NCI-H524 (cell line): ENCODE results near the gene SPDYE2.
"Not testable (repeated sequence)": the region's sequence is repeated elsewhere in the genome, so short reads cannot be mapped to it uniquely, and the experiment has no call there.

Source experiments
- DNase-seq, 2 experiments: peaks; one replicate each; lab custom pipeline; 2025; lab: John Stamatoyannopoulos, UW

The SPDYE2 gene

GRCh38 chr7:102540604-102541003, 10.4 kb upstream of the SPDYE2 start:
- DNase-seq, result not testable (repeated sequence)

DNA sequence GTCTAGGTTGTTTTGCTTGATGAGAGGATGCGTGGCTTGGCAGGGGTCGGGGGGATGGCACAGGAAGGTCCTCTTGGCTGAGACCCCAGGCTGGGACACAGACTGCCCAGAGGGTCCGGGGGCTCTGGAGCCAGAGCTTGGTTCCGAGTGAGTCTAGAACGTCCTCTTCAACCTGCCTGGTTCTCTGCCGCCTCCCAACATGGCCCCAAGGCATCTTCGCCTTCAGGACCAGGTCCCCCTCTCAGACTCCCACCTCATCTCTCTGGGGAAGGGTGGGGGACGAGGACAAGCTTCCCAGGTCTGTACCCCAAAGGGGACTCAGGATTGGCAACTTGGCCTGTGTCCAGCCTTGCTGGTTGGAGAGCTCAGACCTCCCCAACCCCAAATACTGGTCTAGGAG, 8.9 kb upstream of the SPDYE2 start:
- DNase-seq, result not testable (repeated sequence)

DNA sequence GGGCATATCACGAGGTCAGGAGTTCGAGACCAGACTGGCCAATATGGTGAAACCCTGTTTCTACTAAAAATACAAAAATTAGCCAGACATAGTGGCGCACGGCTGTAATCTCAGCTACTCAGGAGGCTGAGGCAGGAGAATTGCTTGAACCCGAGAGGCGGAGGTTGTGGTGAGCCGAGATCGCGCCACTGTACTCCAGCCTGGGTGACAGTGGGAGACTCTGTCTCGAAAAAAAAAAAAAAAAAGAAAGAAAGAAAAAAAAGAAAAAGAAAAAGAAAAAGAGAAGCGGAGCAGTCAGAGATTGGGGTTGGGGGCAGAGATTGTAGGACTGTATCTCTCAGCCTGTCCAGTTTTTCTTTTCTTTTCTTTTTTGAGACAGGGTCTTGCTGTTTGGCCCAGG, 8.3 kb upstream of the SPDYE2 start:
- not testable (repeated sequence) for DNase-seq

DNA sequence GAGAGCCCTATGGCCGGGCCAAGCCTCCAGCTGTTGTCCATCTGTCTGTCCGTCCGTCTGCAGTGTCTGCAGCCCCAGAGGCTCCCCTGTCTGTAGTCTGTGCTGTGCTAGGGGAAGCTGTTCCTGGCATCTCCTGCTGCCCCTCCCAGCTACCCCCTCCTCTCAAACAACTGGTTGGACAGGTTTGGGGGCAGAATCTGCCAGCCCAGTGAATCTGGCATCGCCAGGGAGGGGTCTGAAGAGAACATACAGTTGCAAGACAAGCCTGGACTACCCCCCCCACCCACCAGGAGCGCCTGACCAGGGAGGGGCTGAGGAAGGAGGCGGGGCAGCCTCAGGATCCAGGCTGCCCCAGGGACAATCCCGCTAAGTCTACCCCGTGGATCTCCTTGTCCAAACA, 7.4 kb upstream of the SPDYE2 start, which contains the start of gene UPK3BL2:
Gene UPK3BL2, minus strand, starts transcription at position 101 of the 400 bp plus-strand sequence. Its CDS starts 60 bp downstream, at position 41.
- DNase-seq, result not testable (repeated sequence)

GRCh38 chr7:102544372-102544771, 6.7 kb upstream of the SPDYE2 start:
- not testable (repeated sequence) for DNase-seq

- not testable (repeated sequence) for DNase-seq
Measured at GRCh38 chr7:102545288-102545687, 5.7 kb upstream of the SPDYE2 start.

- not testable (repeated sequence) for DNase-seq
Measured at GRCh38 chr7:102546353-102546752, 4.7 kb upstream of the SPDYE2 start.

DNA sequence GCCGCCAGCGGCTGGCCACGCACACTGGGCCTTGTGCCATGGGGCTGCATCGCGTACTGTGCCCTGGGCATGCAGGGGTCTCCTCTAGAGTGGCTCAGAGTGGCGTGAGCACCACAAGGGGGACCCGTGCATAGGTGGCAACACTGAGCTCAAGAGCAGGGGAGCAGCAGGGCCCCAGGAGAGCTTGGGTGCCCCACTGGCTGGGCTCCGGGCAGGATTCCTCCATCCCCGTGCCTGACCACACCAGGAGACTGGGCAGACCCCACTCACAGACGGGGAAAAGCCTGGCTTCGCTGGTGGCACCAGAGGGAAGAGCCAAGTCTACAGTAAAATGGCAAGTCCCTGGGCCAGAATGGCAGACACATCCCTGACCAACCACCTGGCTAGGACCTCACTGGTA, 17.6 kb downstream of the SPDYE2 start:
- DNase-seq, result not testable (repeated sequence)

DNA sequence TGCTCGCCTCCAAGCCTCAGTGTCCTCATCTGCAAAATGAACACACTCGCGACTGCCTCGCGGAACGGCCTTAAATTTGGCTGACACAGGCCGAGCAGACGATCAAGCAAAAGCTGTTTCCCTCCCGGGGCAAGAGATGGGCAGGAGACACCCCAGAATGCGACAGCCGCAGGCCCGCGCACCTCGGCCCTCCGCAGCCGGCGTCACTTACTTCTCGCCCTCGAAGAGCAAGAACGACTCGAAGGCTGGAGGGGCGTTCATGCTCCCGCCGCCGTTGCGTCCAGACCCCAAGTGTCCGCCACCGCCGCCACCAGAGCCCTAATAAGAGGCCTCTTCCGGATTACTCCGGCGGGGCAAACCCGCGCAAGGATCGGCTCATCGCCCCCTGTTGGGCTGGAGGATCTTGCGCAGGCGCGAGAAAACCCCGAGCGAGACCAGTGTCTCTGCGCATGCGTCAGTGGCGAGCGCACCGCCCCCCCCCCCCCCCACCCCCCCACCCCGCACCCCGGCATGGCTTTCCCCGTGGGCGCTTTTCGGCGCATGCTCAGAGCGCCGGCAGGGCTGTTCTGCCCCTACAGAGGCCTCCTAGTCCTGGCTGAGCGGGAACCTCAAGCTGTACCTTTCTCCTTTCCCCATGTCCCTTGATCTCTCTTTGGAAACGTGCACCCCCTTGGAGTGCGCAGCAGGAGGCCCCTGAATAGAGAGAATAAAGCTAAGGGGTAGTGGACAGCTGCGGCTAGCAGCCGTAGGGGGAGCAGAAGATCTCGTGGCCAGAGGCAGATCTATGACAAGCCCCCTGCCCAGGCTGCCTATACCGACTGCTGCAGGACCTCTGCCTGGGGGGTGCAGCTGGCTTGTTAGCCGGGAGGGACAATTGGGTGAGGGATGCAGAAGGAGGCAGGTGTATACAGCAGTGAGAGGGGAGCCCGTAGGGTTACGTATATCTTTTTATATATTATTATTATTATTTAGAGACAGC, 21.5 kb downstream of the SPDYE2 start, which contains the start of gene POLR2J3:
Gene POLR2J3, minus strand, starts transcription at position 323 of the 979 bp plus-strand sequence. Its CDS starts 62 bp downstream, at position 261.
- DNase-seq, result not testable (repeated sequence)

DNA sequence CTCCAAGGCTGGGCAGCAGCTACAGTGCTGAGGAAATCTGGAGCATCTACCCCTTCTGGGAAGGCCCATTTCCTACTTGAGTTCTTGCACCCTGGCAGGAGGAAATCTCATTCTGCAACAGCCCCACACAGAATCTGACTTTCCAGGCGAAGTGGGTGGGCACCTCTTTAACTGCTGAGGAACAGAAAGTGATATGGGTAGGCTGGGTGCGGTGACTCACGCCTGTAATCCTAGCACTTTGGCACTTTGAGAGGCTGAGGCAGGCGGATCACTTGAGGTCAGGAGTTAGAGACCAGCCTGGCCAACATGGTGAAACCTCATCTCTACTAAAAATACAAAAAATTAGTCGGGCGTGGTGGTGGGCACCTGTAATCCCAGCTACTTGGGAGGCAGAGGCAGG, 23.6 kb downstream of the SPDYE2 start:
- DNase-seq, result not testable (repeated sequence)

GRCh38 chr7:102576363-102576762, 25.3 kb downstream of the SPDYE2 start:
- not testable (repeated sequence) for DNase-seq

GRCh38 chr7:102577315-102578240, 26.6 kb downstream of the SPDYE2 start:
- not testable (repeated sequence) for DNase-seq

- not testable (repeated sequence) for DNase-seq
Measured at GRCh38 chr7:102578486-102578885, 27.5 kb downstream of the SPDYE2 start.

- DNase-seq, result not testable (repeated sequence)
Measured at GRCh38 chr7:102581722-102582121, 30.7 kb downstream of the SPDYE2 start.

DNA sequence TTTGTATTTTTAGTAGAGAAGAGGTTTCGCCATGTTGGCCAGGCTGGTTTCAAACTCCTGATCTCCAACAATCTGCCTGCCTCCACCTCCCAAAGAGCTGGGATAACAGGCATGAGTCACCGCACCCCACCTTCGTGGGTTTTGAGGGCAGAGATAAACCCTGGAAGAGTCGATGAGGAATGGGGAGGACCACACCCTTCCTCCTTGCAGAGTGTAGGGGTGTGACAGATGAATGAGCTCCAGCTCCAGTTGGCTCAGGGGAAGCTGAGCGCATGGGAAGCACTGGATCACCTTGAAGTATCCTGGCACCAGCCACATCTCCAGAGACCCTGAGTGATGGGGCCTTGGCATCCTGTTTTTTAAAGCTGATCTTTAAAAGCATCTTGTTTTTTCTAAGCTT, 32.5 kb downstream of the SPDYE2 start:
- DNase-seq, result not testable (repeated sequence)

DNA sequence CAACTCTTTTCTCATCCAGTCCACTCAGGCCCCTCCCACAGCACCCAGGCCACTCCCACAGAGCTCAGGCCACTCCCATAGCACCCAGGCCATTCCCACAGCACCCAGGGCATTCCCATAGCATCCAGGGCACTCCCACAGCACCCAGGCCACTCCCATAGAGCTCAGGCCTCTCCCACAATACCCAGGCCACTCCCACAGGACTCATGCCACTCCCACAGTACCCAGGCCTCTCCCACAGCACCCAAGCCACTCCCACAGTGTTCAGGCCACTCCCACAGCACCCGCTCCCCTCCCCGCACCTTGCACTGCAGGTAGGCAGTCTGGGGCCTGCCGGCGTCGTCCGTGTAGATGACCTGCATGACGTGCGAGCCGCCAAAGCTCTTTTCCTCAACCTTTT, 38.8 kb downstream of the SPDYE2 start:
- DNase-seq, result not testable (repeated sequence)

DNA sequence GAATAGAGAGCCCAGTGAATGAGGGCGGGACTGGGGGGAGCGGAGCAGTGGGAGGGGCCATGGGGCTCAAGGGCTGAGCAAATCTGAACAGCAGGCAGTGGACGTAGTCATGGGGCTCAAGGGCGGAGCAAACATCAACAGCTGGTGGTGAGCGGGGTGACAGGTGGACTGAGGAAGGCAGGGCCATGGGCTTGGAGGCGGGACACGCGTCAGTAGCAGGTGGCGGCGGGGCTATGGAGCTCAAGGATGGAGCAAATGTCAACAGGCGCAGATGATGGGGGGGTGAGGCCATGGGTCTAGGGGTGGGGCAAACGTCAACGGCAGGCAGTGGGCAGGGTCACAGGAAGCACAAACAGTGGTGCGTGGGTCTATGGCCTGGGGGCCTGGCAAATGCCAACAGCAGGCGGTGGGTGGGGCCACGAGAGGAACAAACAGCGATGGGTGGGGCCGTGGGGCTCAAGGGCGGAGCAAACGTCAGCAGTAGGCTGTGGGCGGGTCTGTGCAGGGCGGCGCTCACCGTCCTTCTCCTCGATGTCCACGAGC, 41.5 kb downstream of the SPDYE2 start:
- DNase-seq, result not testable (repeated sequence)

DNA sequence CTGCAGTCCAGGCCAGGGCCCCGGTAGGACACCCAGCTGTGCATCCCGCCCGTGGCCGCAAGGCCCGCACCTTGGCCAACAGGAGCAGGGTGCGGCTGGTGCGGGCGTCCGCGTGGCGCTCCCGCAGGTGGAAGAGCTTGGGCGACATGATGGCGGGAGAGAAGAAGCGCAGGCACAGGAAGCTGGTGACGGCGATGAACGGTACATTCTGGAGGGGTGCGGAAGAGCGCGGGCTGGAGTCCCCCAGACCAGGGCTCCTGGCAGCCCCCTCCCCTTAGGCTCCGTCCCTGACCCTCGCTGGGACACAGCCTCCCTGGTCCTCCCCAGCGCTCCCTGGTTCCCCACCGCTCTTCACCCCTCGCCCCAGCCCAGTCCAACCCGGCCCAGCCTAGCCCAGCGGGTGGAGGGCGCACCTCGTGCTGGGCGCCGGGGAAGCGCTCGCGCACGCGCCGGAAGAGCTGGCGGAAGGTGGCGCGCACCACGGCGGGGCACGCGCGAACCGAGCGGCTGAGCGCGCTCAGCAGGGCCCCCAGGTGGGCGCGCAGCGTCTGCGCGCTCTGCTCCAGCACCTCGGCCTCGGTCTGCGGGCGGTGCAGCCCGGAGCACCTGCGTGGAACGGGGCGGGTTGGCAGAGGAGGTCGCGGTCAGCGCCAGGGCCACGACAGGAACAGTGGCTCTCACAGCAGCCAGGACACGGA, 42.8 kb downstream of the SPDYE2 start:
- DNase-seq, result not testable (repeated sequence)

GRCh38 chr7:102596036-102596435, 45.0 kb downstream of the SPDYE2 start:
- not testable (repeated sequence) for DNase-seq

GRCh38 chr7:102599699-102600098, 48.7 kb downstream of the SPDYE2 start:
- not testable (repeated sequence) for DNase-seq

DNA sequence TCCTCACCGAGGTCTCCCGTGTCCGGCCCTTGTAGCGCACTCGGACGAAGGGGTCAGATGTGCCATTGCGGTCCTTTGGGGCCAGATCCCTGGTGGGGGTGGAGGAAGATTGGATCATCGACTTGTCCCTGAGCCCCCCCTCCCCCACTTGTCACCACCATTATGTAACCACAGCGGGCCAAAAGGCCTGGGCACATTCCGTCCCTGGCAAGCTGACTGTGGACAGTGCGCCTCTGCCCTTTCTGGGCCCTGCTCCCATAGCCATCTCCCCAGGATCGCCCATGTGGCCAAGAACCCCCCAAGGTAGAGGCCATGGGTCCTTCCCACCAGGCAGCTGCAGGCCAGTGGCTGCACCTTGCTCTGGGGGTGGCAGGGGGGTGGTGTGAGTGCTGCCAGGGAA, 51.3 kb downstream of the SPDYE2 start:
- DNase-seq, result not testable (repeated sequence)
